HEK293 (cell line): ENCODE data around the gene UQCC2.

Source experiments
- CTCF ChIA-PET: fragments of 350-600 bp; formaldehyde crosslinking; extraction: SDS; loops from one replicate; lab custom pipeline; 2021; ENCODE audit warnings: antibody characterized with exemption; lab: Yijun Ruan, JAX
- POLR2A ChIA-PET: fragments of 300-600 bp; formaldehyde crosslinking; extraction: SDS; loops from one replicate; lab custom pipeline; 2020; ENCODE audit warnings: antibody characterized with exemption, inconsistent platforms; lab: Yijun Ruan, JAX
- H3K27ac ChIP-seq: fragments of 200-500 bp; sonication (Bioruptor generic); 2 replicates; pipeline ENCODE4 v1.5.1; 2014; ENCODE audit warnings: low read depth, low read length, control low read depth, inconsistent platforms; ENCODE audit errors: extremely low read depth
- H3K36me3 ChIP-seq, 2 experiments: fragments of 200-500 bp in 1 of 2; sonication (Bioruptor generic) in 1 of 2; 1 replicate in 1 of 2; 2 replicates in 1 of 2; pipeline ENCODE4 v1.5.1; 2014 to 2017; ENCODE audit warnings: inconsistent platforms in 2 of 2, low read length in 2 of 2; ENCODE audit not compliant: control insufficient read depth in 2 of 2, insufficient read depth in 1 of 2
- H3K4me1 ChIP-seq: fragments of 200-500 bp; sonication (Bioruptor generic); 2 replicates; pipeline ENCODE4 v1.5.1; 2014; ENCODE audit warnings: mild to moderate bottlenecking, low read length, inconsistent platforms; ENCODE audit not compliant: control insufficient read depth, insufficient read depth
- H3K4me3 ChIP-seq: 2 replicates; pipeline ENCODE4 v1.5.1; 2011; ENCODE audit warnings: low read depth, mild to moderate bottlenecking, control low read depth, low read length, moderate library complexity
- H3K9me3 ChIP-seq: fragments of 200-500 bp; sonication (Bioruptor generic); 2 replicates; pipeline ENCODE4 v1.5.1; 2014; ENCODE audit warnings: low read depth, low read length, inconsistent platforms; ENCODE audit not compliant: control insufficient read depth, insufficient read depth
- KLF1 ChIP-seq: fragments of 450-650 bp; formaldehyde crosslinking; IDR thresholded peaks from 2 replicates; pipeline ENCODE4 v1.5.1; 2016; ENCODE audit warnings: missing biosample characterization, missing genetic modification characterization
- KLF7 ChIP-seq: fragments of 450-650 bp; formaldehyde crosslinking; IDR thresholded peaks from 2 replicates; pipeline ENCODE4 v1.5.1; 2016; ENCODE audit warnings: missing biosample characterization, missing genetic modification characterization, borderline replicate concordance
- OVOL3 ChIP-seq: fragments of 450-650 bp; formaldehyde crosslinking; IDR thresholded peaks from 2 replicates; pipeline ENCODE4 v1.5.1; 2016; ENCODE audit warnings: missing biosample characterization, missing genetic modification characterization
- PBX3 ChIP-seq: sonication (generic); formaldehyde crosslinking; IDR thresholded peaks from 2 replicates; pipeline ENCODE4 v1.8.1; 2022; ENCODE audit warnings: mild to moderate bottlenecking, moderate library complexity, missing genetic modification reagents
- SP2 ChIP-seq: fragments of 450-650 bp; formaldehyde crosslinking; IDR thresholded peaks from 2 replicates; pipeline ENCODE4 v1.5.1; 2016; ENCODE audit warnings: missing biosample characterization, missing genetic modification characterization
- ZBTB7A ChIP-seq: fragments of 450-650 bp; formaldehyde crosslinking; IDR thresholded peaks from 2 replicates; pipeline ENCODE4 v1.5.1; 2016; ENCODE audit warnings: low read depth, missing biosample characterization, missing genetic modification characterization
- ZEB2 ChIP-seq: fragments of 450-650 bp; formaldehyde crosslinking; IDR thresholded peaks from 2 replicates; pipeline ENCODE4 v1.5.1; 2016; ENCODE audit warnings: missing biosample characterization, missing genetic modification characterization
- ZIC2 ChIP-seq: fragments of 450-650 bp; formaldehyde crosslinking; IDR thresholded peaks from 2 replicates; pipeline ENCODE4 v1.5.1; 2016; ENCODE audit warnings: missing biosample characterization, missing genetic modification characterization
- ZNF148 ChIP-seq: fragments of 450-650 bp; formaldehyde crosslinking; IDR thresholded peaks from 2 replicates; pipeline ENCODE4 v1.5.0; 2017; ENCODE audit warnings: missing biosample characterization, missing genetic modification characterization, borderline replicate concordance
- ZNF221 ChIP-seq: fragments of 450-650 bp; formaldehyde crosslinking; IDR thresholded peaks from 2 replicates; pipeline ENCODE4 v1.5.1; 2017; ENCODE audit warnings: missing biosample characterization, missing genetic modification characterization, borderline replicate concordance
- ZNF239 ChIP-seq: fragments of 450-650 bp; formaldehyde crosslinking; IDR thresholded peaks from 2 replicates; pipeline ENCODE4 v1.5.1; 2016; ENCODE audit warnings: missing biosample characterization, missing genetic modification characterization
- ZNF302 ChIP-seq: fragments of 450-650 bp; formaldehyde crosslinking; IDR thresholded peaks from 2 replicates; pipeline ENCODE4 v1.5.1; 2016; ENCODE audit warnings: missing biosample characterization, missing genetic modification characterization, low read depth
- ZNF48 ChIP-seq: fragments of 450-650 bp; formaldehyde crosslinking; IDR thresholded peaks from 2 replicates; pipeline ENCODE4 v1.5.1; 2016; ENCODE audit warnings: missing biosample characterization, missing genetic modification characterization
- ZNF488 ChIP-seq: fragments of 450-650 bp; formaldehyde crosslinking; IDR thresholded peaks from 2 replicates; pipeline ENCODE4 v1.5.1; 2016; ENCODE audit warnings: missing biosample characterization, missing genetic modification characterization
- ZNF549 ChIP-seq: fragments of 450-650 bp; IDR thresholded peaks from 2 replicates; pipeline ENCODE4 v1.5.1; 2018; ENCODE audit warnings: missing biosample characterization, missing genetic modification characterization, mild to moderate bottlenecking, inconsistent platforms, moderate library complexity
- ZNF555 ChIP-seq: fragments of 450-650 bp; formaldehyde crosslinking; conservative IDR thresholded peaks from 2 replicates; pipeline ENCODE4 v1.5.1; 2017; ENCODE audit warnings: missing biosample characterization, mild to moderate bottlenecking, missing genetic modification characterization, inconsistent platforms
- ZNF600 ChIP-seq: fragments of 450-650 bp; formaldehyde crosslinking; IDR thresholded peaks from 2 replicates; pipeline ENCODE4 v1.5.1; 2016; ENCODE audit warnings: missing biosample characterization, missing genetic modification characterization
- ZNF610 ChIP-seq: fragments of 450-650 bp; formaldehyde crosslinking; IDR thresholded peaks from 2 replicates; pipeline ENCODE4 v1.5.1; 2016; ENCODE audit warnings: missing biosample characterization, missing genetic modification characterization, borderline replicate concordance
- ZNF626 ChIP-seq: fragments of 450-650 bp; sonication (Bioruptor Pico); formaldehyde crosslinking; IDR thresholded peaks from 2 replicates; pipeline ENCODE4 v1.5.1; 2018; ENCODE audit warnings: missing biosample characterization, missing genetic modification characterization, inconsistent platforms
- ZNF645 ChIP-seq: fragments of 450-650 bp; formaldehyde crosslinking; IDR thresholded peaks from 2 replicates; pipeline ENCODE4; 2016; ENCODE audit warnings: missing biosample characterization, missing genetic modification characterization
- ZNF664 ChIP-seq: fragments of 450-650 bp; formaldehyde crosslinking; IDR thresholded peaks from 2 replicates; pipeline ENCODE4 v1.5.1; 2016; ENCODE audit warnings: missing biosample characterization, missing genetic modification characterization
- ZNF701 ChIP-seq: fragments of 450-650 bp; formaldehyde crosslinking; IDR thresholded peaks from 2 replicates; pipeline ENCODE4 v1.5.1; 2016; ENCODE audit warnings: missing biosample characterization, missing genetic modification characterization
- ZNF704 ChIP-seq: fragments of 450-650 bp; formaldehyde crosslinking; IDR thresholded peaks from 2 replicates; pipeline ENCODE4 v1.5.1; 2016; ENCODE audit warnings: missing biosample characterization, missing genetic modification characterization
- ZNF791 ChIP-seq: fragments of 450-650 bp; formaldehyde crosslinking; IDR thresholded peaks from 2 replicates; pipeline ENCODE4 v1.5.1; 2016; ENCODE audit warnings: missing biosample characterization, missing genetic modification characterization
- ZNF830 ChIP-seq: fragments of 450-650 bp; IDR thresholded peaks from 2 replicates; pipeline ENCODE4 v1.5.0; 2018; ENCODE audit warnings: missing biosample characterization, missing genetic modification characterization, low read depth, mild to moderate bottlenecking, moderate library complexity
- ZNF837 ChIP-seq: fragments of 450-650 bp; formaldehyde crosslinking; IDR thresholded peaks from 2 replicates; pipeline ENCODE4 v1.5.1; 2016; ENCODE audit warnings: missing biosample characterization, missing genetic modification characterization
- ZSCAN23 ChIP-seq: fragments of 450-650 bp; formaldehyde crosslinking; IDR thresholded peaks from 2 replicates; pipeline ENCODE4 v1.5.1; 2016; ENCODE audit warnings: missing biosample characterization, missing genetic modification characterization

UQCC2 gene

GRCh38 chr6:33668914-33669313 lies 42.6 kb downstream of the UQCC2 start:
- no peak for TF ChIP-seq ZEB2
- TF ChIP-seq KLF1: peak; percentile 99
- TF ChIP-seq SP2: no peak
- Histone ChIP-seq H3K27ac (no peak overlapping the region), H3K4me3 (no peak overlapping the region), H3K36me3 (peaks cover 4 to 38% of the 10 kb centered on the region in 2 experiments; a peak in 1 of 3 replicates), H3K9me3 (no peaks in the 10 kb centered on the region), H3K4me1 (no peaks in the 10 kb centered on the region)
- ChIA-PET POLR2A (interaction anchor here (0.9 to 1.2 kb wide), 3 partner anchors 14 to 89 kb away, joined by 3 read pairs; partner anchors contain the start of gene BAK1), CTCF (interaction anchor here (0.9 to 2.6 kb wide), 5 partner anchors 23 to 84 kb away, joined by 3 to 8 read pairs (median 6); no protein-coding TSS in a partner anchor)

GRCh38 chr6:33668328-33668727 lies 43.2 kb downstream of the UQCC2 start:
- POLR2A ChIA-PET: interaction anchor here (0.9 to 1.0 kb wide), 2 partner anchors 14 to 41 kb away, joined by 3 read pairs; no protein-coding TSS in a partner anchor
- H3K9me3 ChIP-seq: no peaks in the 10 kb centered on the region
- CTCF ChIA-PET: interaction anchor here (0.9 to 2.6 kb wide), 6 partner anchors 23 to 83 kb away, joined by 3 to 8 read pairs (median 6); no protein-coding TSS in a partner anchor
- H3K4me3 ChIP-seq: no peak overlapping the region
- H3K36me3 ChIP-seq: peaks cover 4 to 32% of the 10 kb centered on the region in 2 experiments; a peak in 1 of 3 replicates
- TF ChIP-seq ZNF488 (no peak), ZNF221 (no peak), ZNF645 (tag by site-specific recombination) (no peak), ZSCAN23 (tag by site-specific recombination) (no peak), KLF7 (tag by site-specific recombination) (no peak), ZNF555 (tag by site-specific recombination) (no peak), PBX3 (CRISPR knock-in tag) (no peak), ZNF837 (tag by site-specific recombination) (no peak), ZIC2 (tag by site-specific recombination) (no peak), ZNF48 (tag by site-specific recombination) (no peak), OVOL3 (tag by site-specific recombination) (no peak), ZNF791 (tag by site-specific recombination) (no peak), ZNF239 (tag by site-specific recombination) (no peak), SP2 (no peak), ZNF626 (tag by site-specific recombination) (no peak)
- TF ChIP-seq, all 188 proteins: peak for 0
- H3K27ac ChIP-seq: no peak overlapping the region
- no peaks in the 10 kb centered on the region for H3K4me1 ChIP-seq

- H3K4me1 ChIP-seq: no peaks in the 10 kb centered on the region
- H3K9me3 ChIP-seq: no peaks in the 10 kb centered on the region
- H3K4me3 ChIP-seq: no peak overlapping the region
- peaks cover 4 to 31% of the 10 kb centered on the region in 2 experiments; a peak in 1 of 3 replicates for H3K36me3 ChIP-seq
- CTCF ChIA-PET: interaction anchor here (0.9 to 2.4 kb wide), 2 partner anchors 26 to 34 kb away, joined by 4 to 8 read pairs; no protein-coding TSS in a partner anchor
- no peak overlapping the region for H3K27ac ChIP-seq
- POLR2A ChIA-PET: no interaction called here
- no peak for TF ChIP-seq ZNF610 (tag by site-specific recombination)
- TF ChIP-seq ZNF239 (tag by site-specific recombination): no peak
- TF ChIP-seq ZBTB7A (tag by site-specific recombination): no peak
- TF ChIP-seq ZNF704 (tag by site-specific recombination): no peak
- TF ChIP-seq ZNF302 (tag by site-specific recombination): no peak
- no peak for TF ChIP-seq ZNF148
- TF ChIP-seq ZNF830 (tag by site-specific recombination): no peak
- TF ChIP-seq ZNF549 (tag by site-specific recombination): no peak
- no peak for TF ChIP-seq ZNF701 (tag by site-specific recombination)
- no peak for TF ChIP-seq ZNF664
- no peak for TF ChIP-seq ZNF600
These were observed 43.7 kb downstream of the UQCC2 start for GRCh38 chr6:33667776-33668175.
